Common myeloid progenitor, CD34-positive (primary cell): ENCODE measurements around the gene TMEM63B.
"Not testable (repeated sequence)": the region's sequence is repeated elsewhere in the genome, so short reads cannot be mapped to it uniquely, and the experiment has no call there.

Experiments used
- CTCF ChIA-PET: fragments of 350-600 bp; sonication (Branson Sonifier 250); formaldehyde crosslinking; loops from one replicate; lab custom pipeline; 2021; ENCODE audit warnings: antibody characterized with exemption; lab: Charles Lee
- POLR2A ChIA-PET: fragments of 350-600 bp; sonication (Branson Sonifier 250); formaldehyde crosslinking; loops from one replicate; lab custom pipeline; 2021; ENCODE audit warnings: antibody characterized with exemption; lab: Charles Lee
- DNase-seq, 3 donors: peaks; one replicate each; pipeline versions ENCODE4 v3.0.0 to v3.0.0-alpha.2; 2013
- H3K27ac ChIP-seq, 2 experiments: 1 replicate in 1 of 2; 2 replicates in 1 of 2; pipeline ENCODE4 v1.7.0; 2013; ENCODE audit warnings: inconsistent platforms in 2 of 2, low read length in 2 of 2, mild to moderate bottlenecking in 2 of 2, low read depth in 1 of 2, moderate library complexity in 1 of 2; ENCODE audit not compliant: severe bottlenecking in 2 of 2, insufficient read depth in 1 of 2, poor library complexity in 1 of 2
- H3K27me3 ChIP-seq, 5 experiments: replicated peaks in 2 of 5; 1 replicate in 3 of 5; 2 replicates in 2 of 5; pipeline versions ENCODE4 v1.6.1 to v1.7.0; 2013; ENCODE audit warnings: low read length in 4 of 5, mild to moderate bottlenecking in 2 of 5, moderate library complexity in 2 of 5, inconsistent platforms in 1 of 5; ENCODE audit not compliant: insufficient read depth in 5 of 5, control insufficient read depth in 4 of 5
- H3K36me3 ChIP-seq, 4 experiments: 1 replicate in 2 of 4; 2 replicates in 2 of 4; pipeline versions ENCODE4 v1.6.1 to v1.7.0; 2013; ENCODE audit warnings: low read length in 3 of 4, control low read depth in 1 of 4, mild to moderate bottlenecking in 1 of 4; ENCODE audit not compliant: control insufficient read depth in 4 of 4, insufficient read depth in 4 of 4
- H3K4me1 ChIP-seq, 4 experiments: 1 replicate in 3 of 4; 2 replicates in 1 of 4; pipeline versions ENCODE4 v1.6.1 to v1.7.1; 2013; ENCODE audit warnings: low read length in 3 of 4, mild to moderate bottlenecking in 3 of 4, control low read depth in 1 of 4, inconsistent platforms in 1 of 4, moderate library complexity in 1 of 4; ENCODE audit not compliant: control insufficient read depth in 4 of 4, insufficient read depth in 4 of 4; ENCODE audit errors: control extremely low read depth in 1 of 4
- H3K4me3 ChIP-seq, 7 experiments: 1 replicate in 4 of 7; 2 replicates in 3 of 7; pipeline versions ENCODE4 v1.5.1 to v1.7.0; 2013; ENCODE audit warnings: mild to moderate bottlenecking in 7 of 7, low read length in 6 of 7, moderate library complexity in 6 of 7, inconsistent platforms in 2 of 7, low read depth in 2 of 7, control low read depth in 1 of 7; ENCODE audit not compliant: insufficient read depth in 4 of 7, control insufficient read depth in 1 of 7; ENCODE audit errors: extremely low read depth in 1 of 7
- H3K9me3 ChIP-seq, 5 experiments: 1 replicate in 4 of 5; 2 replicates in 1 of 5; pipeline versions ENCODE4 v1.6.1 to v1.7.1; 2013; ENCODE audit warnings: low read length in 4 of 5, mild to moderate bottlenecking in 2 of 5, inconsistent platforms in 1 of 5, low read depth in 1 of 5, moderate library complexity in 1 of 5; ENCODE audit not compliant: control insufficient read depth in 4 of 5, insufficient read depth in 2 of 5; ENCODE audit errors: control extremely low read depth in 1 of 5
- WGBS: methylation state at CpG from one replicate; pipeline ENCODE4 v1.1.5; 2013; ENCODE audit not compliant: insufficient coverage; 5-methylcytosine and 5-hydroxymethylcytosine counted together

The TMEM63B gene

DNA sequence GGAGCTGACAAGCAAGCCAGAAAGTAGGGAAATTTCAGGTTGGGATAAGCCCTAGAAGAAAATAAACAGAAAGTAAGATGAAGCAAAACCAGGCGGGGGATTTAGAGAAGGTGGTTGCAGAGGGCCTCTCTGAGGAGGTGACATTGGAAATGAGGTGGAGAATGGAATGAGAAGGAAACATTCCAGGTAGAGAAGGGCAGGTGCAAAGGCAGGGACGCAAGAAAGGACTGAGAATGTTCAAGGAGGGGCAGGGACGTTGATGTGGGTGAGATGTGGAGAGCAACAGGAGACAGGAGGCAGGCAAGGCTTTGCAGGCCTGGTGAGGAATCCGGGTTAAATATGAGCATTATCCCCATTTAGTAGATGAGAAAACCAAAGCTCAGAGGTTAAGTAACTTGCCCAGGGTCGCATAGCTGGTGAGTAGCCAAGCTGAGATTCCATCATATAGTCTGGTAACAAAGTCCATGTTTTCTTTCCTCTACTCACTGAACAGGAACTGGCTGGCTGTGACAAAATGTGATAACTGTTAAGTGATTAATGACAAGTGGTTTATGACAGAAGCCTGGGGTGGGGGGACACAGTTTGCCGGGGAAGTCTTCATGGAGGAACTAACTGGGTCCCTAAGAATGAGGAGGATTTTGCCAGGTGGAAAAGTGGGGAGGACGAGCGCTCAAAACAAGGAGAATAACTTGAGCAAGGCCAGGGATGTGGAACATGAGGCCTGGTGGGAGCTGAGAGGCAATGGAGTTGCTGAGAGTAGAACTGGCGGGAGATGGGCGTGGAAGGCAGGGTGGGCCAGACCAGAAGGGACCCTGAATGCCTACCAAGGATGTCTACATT is 32.7 kb upstream of the TMEM63B start:
- H3K27ac ChIP-seq: no peak overlapping the region
- peaks cover 0 to 10% (median 7%) of the 10 kb centered on the region in 4 experiments for H3K4me1 ChIP-seq
- H3K4me3 ChIP-seq: no peak overlapping the region
- no peaks in the 10 kb centered on the region for H3K27me3 ChIP-seq
- H3K9me3 ChIP-seq: no peaks in the 10 kb centered on the region
- POLR2A ChIA-PET: interaction anchor here (1.0 kb wide), 1 partner anchor 143 kb away, joined by 3 read pairs; no protein-coding TSS in a partner anchor
- WGBS: 64% methylated on average over 10 of the region's 10 CpGs
- peaks cover 0 to 4% (median under 1%) of the 10 kb centered on the region in 4 experiments for H3K36me3 ChIP-seq
- CTCF ChIA-PET: interaction anchor here (0.8 to 10.8 kb wide), 14 partner anchors 10 to 243 kb away, joined by 3 to 128 read pairs (median 6); no protein-coding TSS in a partner anchor
- DNase-seq: peak in 2 of 3 donors; percentile 46 to 64

DNA sequence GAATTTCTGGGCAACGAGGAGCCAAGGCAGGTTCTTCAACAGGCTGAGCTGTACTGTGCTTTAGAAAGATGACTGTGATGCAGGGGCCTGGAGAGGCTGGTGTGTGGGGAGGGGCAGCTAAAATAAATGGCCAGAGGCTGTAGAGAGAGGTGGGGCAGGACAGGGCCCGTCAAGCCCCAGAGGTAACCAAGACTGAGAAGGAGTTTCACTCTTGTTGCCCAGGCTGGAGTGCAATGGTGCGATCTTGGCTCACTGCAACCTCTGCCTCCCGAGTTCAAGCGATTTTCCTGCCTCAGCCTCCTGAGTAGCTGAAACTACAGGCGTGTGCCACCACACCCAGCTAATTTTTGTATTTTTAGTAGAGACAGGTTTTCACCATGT is 32.1 kb upstream of the TMEM63B start:
- peaks cover 0 to 10% (median 7%) of the 10 kb centered on the region in 4 experiments for H3K4me1 ChIP-seq

DNA sequence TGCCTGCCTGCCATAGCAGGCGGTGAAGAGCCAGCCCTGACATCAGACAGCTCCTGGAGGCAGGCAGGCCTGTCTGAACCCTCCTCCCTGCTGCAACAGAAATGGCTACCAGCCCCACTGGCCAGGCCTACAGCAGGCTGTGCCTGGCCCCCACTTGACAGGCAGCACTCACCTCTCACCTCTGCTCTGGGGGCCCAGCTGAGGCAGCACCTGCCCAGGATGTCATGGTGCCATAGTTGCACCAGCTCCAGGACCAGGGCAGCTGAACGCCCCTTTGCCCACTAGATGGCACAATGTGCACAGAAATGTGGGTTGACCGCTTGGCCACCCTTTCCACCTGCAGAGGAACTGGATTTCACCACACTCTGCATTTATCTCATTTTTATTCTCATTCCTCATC is 30.7 kb upstream of the TMEM63B start:
- H3K4me1 ChIP-seq: peaks cover 0 to 10% (median 8%) of the 10 kb centered on the region in 4 experiments
- H3K4me3 ChIP-seq: no peak overlapping the region
- ChIA-PET POLR2A (interaction anchor here (0.5 to 1.0 kb wide), 2 partner anchors 111 to 211 kb away, joined by 3 to 4 read pairs; no protein-coding TSS in a partner anchor), CTCF (interaction anchor here (0.6 to 10.8 kb wide), 18 partner anchors 10 to 241 kb away, joined by 3 to 128 read pairs (median 6); no protein-coding TSS in a partner anchor)
- WGBS: 7% methylated on average over 2 of the region's 3 CpGs
- peaks cover 0 to 5% (median 2%) of the 10 kb centered on the region in 4 experiments for H3K36me3 ChIP-seq
- no peaks in the 10 kb centered on the region for H3K9me3 ChIP-seq
- H3K27ac ChIP-seq: no peak overlapping the region
- peak; percentile 69 to 85 (median 79) for DNase-seq
- H3K27me3 ChIP-seq: no peaks in the 10 kb centered on the region

More for the DNA sequence above, 32.1 kb upstream of the TMEM63B start:
- H3K4me3 ChIP-seq, H3K27me3 ChIP-seq, H3K27ac ChIP-seq, DNase-seq, H3K36me3 ChIP-seq, H3K9me3 ChIP-seq: not testable (repeated sequence)
- WGBS: 84% methylated on average over 6 of the region's 6 CpGs
- POLR2A ChIA-PET: interaction anchor here (1.0 kb wide), 1 partner anchor 142 kb away, joined by 3 read pairs; no protein-coding TSS in a partner anchor
- CTCF ChIA-PET: interaction anchor here (0.8 to 10.8 kb wide), 16 partner anchors 15 to 242 kb away, joined by 3 to 128 read pairs (median 6); no protein-coding TSS in a partner anchor

DNA sequence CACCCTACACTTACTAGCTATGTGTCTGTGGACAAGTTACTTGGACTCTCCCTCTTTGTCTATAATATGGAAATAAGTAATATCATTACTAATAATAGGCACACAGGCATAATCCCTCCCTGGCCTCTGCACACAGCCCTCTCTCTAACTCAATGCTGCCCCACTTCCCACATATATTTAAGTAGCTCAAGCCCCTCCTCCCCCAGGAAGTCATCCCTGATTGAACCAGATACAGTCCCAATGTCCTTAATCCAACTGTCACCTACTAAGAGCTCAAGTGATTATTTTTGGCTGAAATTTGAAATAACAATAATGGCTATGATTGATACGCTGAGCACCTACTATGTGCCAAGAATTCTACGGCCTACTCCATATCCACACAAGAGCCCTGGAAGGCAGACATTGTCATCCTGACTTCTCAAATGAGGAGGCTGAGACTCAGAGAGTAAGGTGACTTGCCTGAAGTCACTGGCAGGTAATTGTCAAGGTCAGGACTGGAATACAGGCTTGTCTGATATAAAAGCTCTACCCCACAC is 29.5 kb upstream of the TMEM63B start:
- CTCF ChIA-PET: interaction anchor here (0.6 to 10.8 kb wide), 21 partner anchors 8 to 376 kb away, joined by 3 to 128 read pairs (median 5); no protein-coding TSS in a partner anchor
- Histone ChIP-seq H3K4me3 (no peak overlapping the region), H3K27me3 (no peaks in the 10 kb centered on the region), H3K4me1 (peaks cover 0 to 16% (median 8%) of the 10 kb centered on the region in 4 experiments), H3K36me3 (peaks cover 0 to 5% (median 2%) of the 10 kb centered on the region in 4 experiments), H3K27ac (no peak overlapping the region), H3K9me3 (no peaks in the 10 kb centered on the region)
- WGBS: 90% methylated on average over 2 of the region's 2 CpGs
- DNase-seq: no peak
- POLR2A ChIA-PET: no interaction called here

DNA sequence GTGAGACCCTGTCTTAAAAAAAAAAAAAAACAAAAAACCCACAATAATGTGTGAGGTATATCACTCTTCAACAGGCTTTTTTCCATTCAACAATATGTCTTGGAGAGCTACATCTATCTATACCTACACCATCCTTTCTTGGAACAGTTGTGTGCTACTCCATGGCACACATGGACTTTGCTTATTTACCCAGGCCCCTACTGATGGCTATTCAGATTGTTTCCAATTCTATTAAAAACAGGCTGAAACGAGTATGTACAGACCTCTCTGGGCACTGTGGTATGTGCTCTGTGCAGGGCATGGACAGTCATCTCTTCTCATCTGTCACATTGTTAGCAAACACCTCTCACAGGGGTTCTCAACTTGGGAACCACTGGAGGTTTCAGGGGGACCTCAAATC is 28.2 kb upstream of the TMEM63B start:
- 67% methylated on average over 1 of the region's 1 CpG for WGBS
- Histone ChIP-seq H3K27me3 (no peaks in the 10 kb centered on the region), H3K27ac (no peak overlapping the region), H3K4me1 (peaks cover 0 to 16% (median 6%) of the 10 kb centered on the region in 4 experiments), H3K4me3 (no peak overlapping the region), H3K36me3 (peaks cover 0 to 14% (median 8%) of the 10 kb centered on the region in 4 experiments), H3K9me3 (no peaks in the 10 kb centered on the region)
- POLR2A ChIA-PET: no interaction called here
- no peak for DNase-seq
- CTCF ChIA-PET: interaction anchor here (0.8 to 10.8 kb wide), 14 partner anchors 14 to 238 kb away, joined by 3 to 128 read pairs (median 4); no protein-coding TSS in a partner anchor

DNA sequence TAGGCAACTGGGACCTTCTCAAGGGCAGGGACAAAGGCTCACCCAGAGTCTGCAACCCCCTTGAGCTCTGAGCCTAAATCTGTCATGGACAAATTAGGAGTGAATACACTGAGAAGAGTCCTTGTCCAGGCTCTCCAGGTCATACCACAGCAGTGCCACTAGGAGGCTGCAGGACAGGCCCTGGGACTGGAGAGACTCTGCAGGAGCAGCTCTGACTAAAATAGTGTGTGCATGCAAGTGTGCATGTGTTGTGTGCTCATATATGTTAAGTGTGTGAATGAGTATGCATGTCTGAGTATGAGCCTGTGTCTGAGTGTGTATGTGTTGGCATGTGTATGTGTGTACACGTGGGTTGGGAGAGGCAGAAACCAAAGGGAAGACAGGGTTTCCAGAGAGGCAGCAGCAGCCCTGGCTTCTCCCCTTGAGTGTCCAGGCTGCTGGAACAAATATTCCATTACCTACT is 27.2 kb upstream of the TMEM63B start:
- Histone ChIP-seq H3K9me3 (no peaks in the 10 kb centered on the region), H3K27ac (no peak overlapping the region), H3K4me1 (peaks cover 0 to 9% (median under 1%) of the 10 kb centered on the region in 4 experiments), H3K4me3 (no peak overlapping the region), H3K27me3 (no peaks in the 10 kb centered on the region), H3K36me3 (peaks cover 3 to 23% (median 12%) of the 10 kb centered on the region in 4 experiments)
- peak; percentile 38 to 54 (median 51) for DNase-seq
- CTCF ChIA-PET: interaction anchor here (0.6 to 10.8 kb wide), 17 partner anchors 13 to 315 kb away, joined by 3 to 128 read pairs (median 4); partner anchors contain the start of genes CAPN11 and SLC35B2
- POLR2A ChIA-PET: interaction anchor here (0.9 kb wide), 1 partner anchor 51 kb away, joined by 3 read pairs; no protein-coding TSS in a partner anchor
- WGBS: 90% methylated on average over 1 of the region's 1 CpG
